H1 (cell line): ENCODE data around the gene PDZD2. TPM values are rescaled to one million over a fixed set of nuclear protein-coding genes. Genes with fewer than 3 reads are reported as not detected.

ENCODE experiments used
- BRCA1 ChIP-seq: IDR thresholded peaks from 2 replicates; pipeline ENCODE4 v1.6.1; 2012; ENCODE audit warnings: low read depth, low read length, improper control_type of control experiment
- POLR2AphosphoS5 ChIP-seq: IDR thresholded peaks from 2 replicates; pipeline ENCODE4 v1.6.1; 2011; ENCODE audit warnings: low read depth, low read length
- polyA plus RNA-seq, 7 experiments: library from polyadenylated mRNA; depleted of rRNA in 3 of 7; stranded (reverse) in 5 of 7; unstranded in 2 of 7; fragments of >200 nt in 5 of 7; fragments of 200-250 nt in 2 of 7; gene quantifications; 1 replicate in 5 of 7; 2 replicates in 1 of 7; 4 replicates in 1 of 7; pipeline versions ENCODE4 v1.2.1 to v1.2.3, GENCODE V29; 2011 to 2013; ENCODE audit warnings: missing spikeins in 2 of 7, mixed read lengths in 2 of 7
- total RNA-seq: library from RNA; stranded (reverse); fragmentation: NEBNext Ultra II Directional; extraction: Animal tissue kit (Norgen Biotek cat#: 25700); gene quantifications from 2 replicates; pipeline ENCODE4 v1.2.1, GENCODE V29; 2021

Gene PDZD2
- total and polyA plus RNA-seq, 2 of the 8 experiments (the other 6 are each of a cell fraction or from before 2014, with no cell fraction given), result 1.2 to 6.8 TPM

- TF ChIP-seq POLR2AphosphoS5 (no peak), BRCA1 (no peak)
- TF ChIP-seq, all 59 proteins: peak for 0
Measured at GRCh38 chr5:32145378-32145777, 506.4 kb downstream of the PDZD2 start (continued).
